Naive thymus-derived CD8-positive, alpha-beta T cell (primary cell): ENCODE measurements around the gene STAP1. TPM values are rescaled to one million over a fixed set of nuclear protein-coding genes. Genes with fewer than 3 reads are reported as not detected.
A peak's percentile ranks its signal among the peaks of the same experiment; 100 is the strongest.
"Not testable (repeated sequence)": the region's sequence is repeated elsewhere in the genome, so short reads cannot be mapped to it uniquely, and the experiment has no call there.

Experiments used
- ATAC-seq, 2 donors: fragments of 150-1000 bp; cut with Tn5 transposase in 1 of 2; sonication (Bioruptor Pico), chemical (Tn5 transposase) in 1 of 2; 1 replicate in 1 of 2; 2 replicates in 1 of 2; pipeline ENCODE4 v1.10.0; 2021; ENCODE audit warnings: mild to moderate bottlenecking in 2 of 2, moderate library complexity in 2 of 2
- POLR2A ChIA-PET: fragments of 350-600 bp; sonication (Branson Sonifier 250); formaldehyde crosslinking; loops from one replicate; lab custom pipeline; 2021; ENCODE audit warnings: antibody characterized with exemption; lab: Charles Lee
- DNase-seq, 10 donors: peaks; one replicate each; pipeline versions ENCODE4 v3.0.0 to v3.0.0-alpha.2; 2020 to 2022
- H3K27ac Mint-ChIP-seq, 10 donors: one replicate each; pipeline ENCODE4 v1.8.0; 2020 to 2022; ENCODE audit warnings: mild to moderate bottlenecking in 10 of 10, mixed read lengths in 10 of 10, moderate library complexity in 4 of 10, inconsistent platforms in 1 of 10
- H3K27me3 Mint-ChIP-seq, 5 donors: one replicate each; pipeline ENCODE4 v1.8.0; 2021 to 2022; ENCODE audit warnings: mixed read lengths in 5 of 5
- H3K36me3 Mint-ChIP-seq, 3 donors: one replicate each; pipeline ENCODE4 v1.8.0; 2020 to 2022; ENCODE audit warnings: mixed read lengths in 3 of 3, mild to moderate bottlenecking in 2 of 3, inconsistent platforms in 1 of 3
- H3K4me1 Mint-ChIP-seq, 4 donors: one replicate each; pipeline ENCODE4 v1.8.0; 2021 to 2022; ENCODE audit warnings: mixed read lengths in 4 of 4
- H3K4me3 Mint-ChIP-seq, 10 donors: one replicate each; pipeline ENCODE4 v1.8.0; 2020 to 2022; ENCODE audit warnings: mild to moderate bottlenecking in 10 of 10, mixed read lengths in 10 of 10, moderate library complexity in 6 of 10, inconsistent platforms in 1 of 10
- H3K9me3 Mint-ChIP-seq, 9 donors: one replicate each; pipeline ENCODE4 v1.8.0; 2020 to 2022; ENCODE audit warnings: mixed read lengths in 9 of 9, mild to moderate bottlenecking in 3 of 9, inconsistent platforms in 1 of 9, moderate library complexity in 1 of 9
- polyA plus RNA-seq, 3 donors: library from polyadenylated mRNA; unstranded; fragments of 300-500 nt; fragmentation: Illumina TruSeq; gene quantifications; one replicate each; pipeline ENCODE4 v1.2.3, GENCODE V29; 2021
- total RNA-seq, 8 experiments: library from RNA in 2 of 8; stranded (reverse) in 2 of 8; gene quantifications; one replicate each; pipeline ENCODE4 v1.2.3 and lab custom pipeline; 2021 to 2026

The STAP1 gene
- total and polyA plus RNA-seq, 5 experiments from 2014 or later = 0.59 to 4.0 (median 1.1) TPM

DNA sequence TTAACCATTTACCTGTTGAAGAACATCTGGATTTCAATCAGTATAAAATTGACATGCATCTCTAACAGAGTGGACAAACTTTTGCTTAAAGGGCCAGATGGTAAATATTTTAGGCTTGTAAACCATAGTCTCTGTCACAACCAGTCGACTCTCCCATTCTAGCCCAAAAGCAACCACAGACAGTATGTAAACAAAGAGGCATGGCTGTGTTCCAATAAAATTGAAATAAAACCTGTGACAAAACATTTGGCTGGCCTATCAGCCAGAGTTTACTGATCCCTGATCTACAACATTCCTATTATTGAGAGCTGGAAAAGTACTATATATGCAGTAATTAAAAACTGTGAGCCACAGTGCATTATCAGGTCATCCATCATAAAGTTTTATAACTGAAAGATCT is 16.5 kb upstream of the STAP1 start:
- Mint-ChIP-seq H3K27me3 (no peaks in the 10 kb centered on the region), H3K4me3 (no peak overlapping the region), H3K9me3 (no peaks in the 10 kb centered on the region), H3K36me3 (peaks cover 4 to 57% (median 7%) of the 10 kb centered on the region in 3 donors), H3K27ac (peak overlapping the region in 7 of 10 donors; percentile 0 to 100 (median 57)), H3K4me1 (peaks cover 21 to 54% (median 37%) of the 10 kb centered on the region in 4 donors)
- no peak for ATAC-seq
- POLR2A ChIA-PET = no interaction called here
- DNase-seq = no peak

DNA sequence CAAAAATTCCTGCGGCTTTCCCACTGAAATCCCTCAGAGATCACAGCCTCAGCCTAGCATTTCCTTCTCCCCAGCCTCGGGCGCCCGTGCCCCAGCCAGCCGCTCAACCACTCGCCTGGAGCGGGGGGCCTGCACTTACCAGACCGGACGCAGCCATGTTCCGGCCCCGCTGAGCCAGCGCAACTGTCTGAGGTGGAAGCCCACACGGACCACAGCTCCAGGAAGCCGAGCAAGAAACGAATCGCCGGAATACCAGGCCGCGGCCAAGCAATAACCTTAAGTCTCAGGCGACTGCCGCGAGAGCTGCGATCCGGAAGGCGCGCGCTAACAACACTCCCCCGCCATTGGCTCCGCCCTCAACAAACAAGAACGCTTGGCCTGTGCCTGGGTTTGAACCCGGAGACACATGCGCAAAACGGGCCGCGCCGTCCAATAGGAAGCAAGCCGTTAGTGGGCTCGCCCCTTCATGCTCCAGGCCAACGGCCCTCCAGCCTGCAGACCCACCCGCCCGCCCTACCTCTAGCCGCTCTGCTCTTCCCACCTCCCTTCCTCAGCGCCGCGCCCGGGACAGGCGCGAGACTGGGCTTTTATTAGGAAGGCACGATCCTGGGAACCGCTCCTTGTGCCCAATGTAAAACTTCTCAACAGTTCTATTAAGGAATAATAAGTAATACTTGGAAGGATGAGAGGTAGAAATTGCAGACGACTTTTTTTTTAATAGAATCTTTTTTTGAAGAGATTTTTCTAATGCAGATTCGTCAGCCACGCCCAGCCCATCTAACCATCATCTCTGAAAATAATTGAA is 13.1 kb upstream of the STAP1 start, which contains the start of gene CENPC:
TSS of gene CENPC (minus strand) at position 305 of the 805 bp plus-strand sequence. CDS start at position 157, 148 bp downstream.
- POLR2A ChIA-PET = interaction anchor here (1.2 to 2.4 kb wide), 3 partner anchors 28 to 155 kb away, joined by 5 to 13 read pairs (median 10); partner anchors contain the start of gene UBA6
- peak within 1 kb of the TSS; percentile 97 to 100 (median 100) for H3K27ac Mint-ChIP-seq
- DNase-seq = peak; percentile 77 to 96 (median 90)
- H3K36me3 Mint-ChIP-seq = peaks cover 0 to 25% (median 4%) of the 10 kb centered on the region in 3 donors
- no peaks in the 10 kb centered on the region for H3K9me3 Mint-ChIP-seq
- no peaks in the 10 kb centered on the region for H3K27me3 Mint-ChIP-seq
- ATAC-seq = peak; percentile 85 to 93
- peak within 1 kb of the TSS; percentile 94 to 100 (median 98) for H3K4me3 Mint-ChIP-seq
- peaks cover 19 to 44% (median 37%) of the 10 kb centered on the region in 4 donors for H3K4me1 Mint-ChIP-seq

DNA sequence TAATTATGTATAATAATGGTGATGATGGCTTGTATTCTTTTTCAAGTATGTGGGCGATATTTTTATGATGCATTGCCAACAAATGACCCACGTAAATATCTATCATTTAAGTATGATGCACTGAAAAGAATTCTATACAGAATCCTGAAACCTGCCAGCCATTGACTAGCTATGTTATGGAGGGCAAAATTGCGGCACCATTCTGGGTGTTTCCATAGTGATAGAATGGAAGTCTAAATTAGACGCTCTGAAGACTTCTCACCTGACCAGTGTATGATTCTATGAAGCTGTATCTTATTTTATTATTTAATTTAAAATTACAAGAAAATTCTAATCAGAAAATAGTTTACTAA is 12.5 kb upstream of the STAP1 start:
- Mint-ChIP-seq H3K27me3 (no peaks in the 10 kb centered on the region), H3K36me3 (peaks cover 0 to 22% (median 4%) of the 10 kb centered on the region in 3 donors), H3K4me3 (peak overlapping the region; percentile 94 to 100 (median 98)), H3K27ac (peak overlapping the region in 8 of 10 donors; percentile 97 to 100 (median 100)), H3K4me1 (peaks cover 19 to 50% (median 37%) of the 10 kb centered on the region in 4 donors), H3K9me3 (no peaks in the 10 kb centered on the region)
- DNase-seq (no peak), ATAC-seq (no peak)
- POLR2A ChIA-PET = interaction anchor here (0.7 to 2.4 kb wide), 3 partner anchors 28 to 155 kb away, joined by 3 to 13 read pairs (median 5); partner anchors contain the start of gene UBA6

- peak overlapping the region in 3 of 10 donors; percentile 47 to 66 (median 57) for H3K27ac Mint-ChIP-seq
- peaks cover 15 to 48% (median 29%) of the 10 kb centered on the region in 4 donors for H3K4me1 Mint-ChIP-seq
- H3K9me3 Mint-ChIP-seq = no peaks in the 10 kb centered on the region
- ATAC-seq = no peak
- POLR2A ChIA-PET = no interaction called here
- no peak for DNase-seq
- peak overlapping the region in 4 of 10 donors; percentile 17 to 94 (median 28) for H3K4me3 Mint-ChIP-seq
- no peaks in the 10 kb centered on the region for H3K27me3 Mint-ChIP-seq
- H3K36me3 Mint-ChIP-seq = peaks cover 0 to 16% (median 4%) of the 10 kb centered on the region in 3 donors
These were observed 11.6 kb upstream of the STAP1 start for GRCh38 chr4:67546971-67547370.

GRCh38 chr4:67549123-67549522 is 9.4 kb upstream of the STAP1 start:
- Mint-ChIP-seq H3K36me3 (peaks cover 0 to 4% (median 0%) of the 10 kb centered on the region in 3 donors), H3K27ac (no peak overlapping the region), H3K27me3 (no peaks in the 10 kb centered on the region), H3K4me3 (peak overlapping the region in 1 of 10 donors; percentile 15), H3K9me3 (no peaks in the 10 kb centered on the region), H3K4me1 (peaks cover 5 to 30% (median 9%) of the 10 kb centered on the region in 4 donors)
- no peak for ATAC-seq
- DNase-seq = peak in 3 of 10 donors; percentile 30 to 52 (median 46)
- POLR2A ChIA-PET = no interaction called here

DNA sequence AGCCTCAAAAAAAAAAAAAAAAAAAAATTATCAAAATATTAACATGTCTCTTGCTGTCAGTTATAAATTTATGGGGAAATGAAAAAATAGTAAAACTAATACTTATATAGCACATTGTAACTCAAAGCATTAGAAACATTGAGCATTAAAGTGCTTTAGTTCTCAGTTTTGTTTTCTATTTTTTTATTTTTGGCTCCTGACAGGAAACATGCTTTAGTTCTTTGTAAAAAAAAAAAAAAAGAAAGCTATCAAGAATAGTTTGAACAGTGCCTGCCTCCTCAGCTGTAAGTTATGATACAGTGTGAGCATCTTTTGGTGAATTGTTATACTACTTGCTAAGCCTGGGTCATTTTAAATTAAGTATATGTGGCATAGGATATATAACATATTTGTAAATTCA is 8.1 kb upstream of the STAP1 start:
- DNase-seq (no peak), ATAC-seq (no peak)
- Mint-ChIP-seq H3K9me3 (no peaks in the 10 kb centered on the region), H3K4me3 (peak overlapping the region in 1 of 10 donors; percentile 45), H3K4me1 (peaks cover 0 to 30% (median under 1%) of the 10 kb centered on the region in 4 donors), H3K36me3 (no peaks in the 10 kb centered on the region), H3K27me3 (no peaks in the 10 kb centered on the region), H3K27ac (peak overlapping the region in 2 of 10 donors; percentile 27 to 74)
- POLR2A ChIA-PET = interaction anchor here (0.7 kb wide), 1 partner anchor 36 kb away, joined by 3 read pairs; no protein-coding TSS in a partner anchor

DNA sequence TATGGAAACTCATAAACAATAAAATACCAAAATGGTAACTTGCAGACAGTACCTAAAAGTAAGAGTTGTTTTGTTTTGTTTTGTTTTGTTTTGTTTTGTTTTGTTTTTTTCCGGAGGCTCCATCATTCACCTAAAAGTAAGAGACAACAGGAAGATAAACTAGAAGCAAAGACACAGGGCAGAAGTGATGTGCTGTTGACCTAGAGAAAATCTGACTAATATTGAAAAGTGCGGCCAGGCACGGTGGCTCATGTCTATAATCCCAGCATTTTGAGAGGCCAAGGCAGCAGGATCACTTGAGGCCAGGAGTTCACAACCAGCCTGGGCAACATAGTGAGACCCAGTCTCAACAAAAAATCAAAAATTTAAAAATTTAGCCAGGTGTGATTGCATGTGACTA is 7.7 kb upstream of the STAP1 start:
- POLR2A ChIA-PET = interaction anchor here (0.7 kb wide), 1 partner anchor 36 kb away, joined by 3 read pairs; no protein-coding TSS in a partner anchor
- ATAC-seq = no peak
- peak overlapping the region in 2 of 10 donors; percentile 27 to 74 for H3K27ac Mint-ChIP-seq

DNA sequence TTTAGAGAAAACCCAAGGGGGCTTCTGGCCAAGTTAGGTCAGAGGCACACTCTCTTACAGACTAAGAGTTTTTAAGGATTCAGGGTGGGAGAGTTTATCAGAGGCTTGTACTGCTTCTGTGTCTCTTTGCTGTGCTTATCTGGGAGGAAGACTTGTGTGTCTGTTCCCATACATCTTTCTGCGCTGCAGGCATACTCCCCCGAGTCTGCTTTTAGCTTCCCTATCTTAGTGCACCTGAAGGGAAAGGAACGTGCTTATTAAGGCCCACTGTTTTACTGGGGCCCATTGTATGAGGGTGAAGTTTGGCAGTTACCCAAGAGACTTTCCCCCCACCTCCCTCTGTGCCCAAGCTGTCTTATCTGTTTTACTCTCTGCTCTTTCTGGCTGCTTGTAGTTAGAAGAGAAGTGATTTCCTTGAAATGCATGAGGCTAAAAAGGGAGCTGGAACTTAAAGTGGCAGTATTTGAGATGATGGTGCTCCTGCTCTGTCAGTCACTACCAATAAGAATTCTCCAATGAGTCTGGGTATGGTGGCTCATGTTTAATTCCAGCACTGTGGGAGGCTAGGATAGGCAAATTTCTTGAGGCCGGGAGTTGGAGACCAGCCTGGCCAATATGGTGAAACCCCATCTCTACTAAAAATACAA is 6.3 kb upstream of the STAP1 start:
- DNase-seq, ATAC-seq, H3K36me3 Mint-ChIP-seq, H3K27ac Mint-ChIP-seq, H3K27me3 Mint-ChIP-seq, H3K9me3 Mint-ChIP-seq, H3K4me3 Mint-ChIP-seq: not testable (repeated sequence)
- POLR2A ChIA-PET = interaction anchor here (0.8 kb wide), 1 partner anchor 9 kb away, joined by 4 read pairs; no protein-coding TSS in a partner anchor
- peaks cover 0 to 37% (median 1%) of the 10 kb centered on the region in 4 donors for H3K4me1 Mint-ChIP-seq

More for the DNA sequence above, 7.7 kb upstream of the STAP1 start:
- DNase-seq = no peak
- Mint-ChIP-seq H3K27me3 (no peaks in the 10 kb centered on the region), H3K4me3 (peak overlapping the region in 1 of 10 donors; percentile 45), H3K9me3 (no peaks in the 10 kb centered on the region), H3K4me1 (peaks cover 0 to 31% (median under 1%) of the 10 kb centered on the region in 4 donors), H3K36me3 (no peaks in the 10 kb centered on the region)

DNA sequence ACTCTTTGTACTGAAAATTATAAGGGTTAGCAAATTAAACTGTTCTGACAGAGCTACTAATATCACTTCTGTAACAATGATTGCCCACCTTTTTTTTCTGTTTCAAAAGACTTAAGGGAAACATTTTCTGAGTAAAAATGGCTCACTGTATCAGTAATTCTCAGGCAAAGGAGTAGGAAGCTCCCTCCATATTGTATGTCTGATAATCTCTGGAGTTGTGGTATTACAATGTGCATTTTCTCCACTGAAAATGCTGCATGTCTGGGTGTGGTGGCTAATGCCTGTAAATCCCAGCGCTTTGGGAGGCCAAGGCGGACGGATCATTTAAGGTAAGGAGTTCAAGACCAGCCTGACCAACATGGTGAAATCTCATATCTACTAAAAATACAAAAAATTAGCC is 4.4 kb upstream of the STAP1 start:
- H3K4me1 Mint-ChIP-seq = peaks cover 5 to 54% (median 15%) of the 10 kb centered on the region in 4 donors
- H3K4me3 Mint-ChIP-seq = no peak overlapping the region
- no peaks in the 10 kb centered on the region for H3K9me3 Mint-ChIP-seq
- POLR2A ChIA-PET = no interaction called here
- DNase-seq (no peak), ATAC-seq (no peak)
- no peaks in the 10 kb centered on the region for H3K27me3 Mint-ChIP-seq
- H3K36me3 Mint-ChIP-seq = no peaks in the 10 kb centered on the region
- no peak overlapping the region for H3K27ac Mint-ChIP-seq

DNA sequence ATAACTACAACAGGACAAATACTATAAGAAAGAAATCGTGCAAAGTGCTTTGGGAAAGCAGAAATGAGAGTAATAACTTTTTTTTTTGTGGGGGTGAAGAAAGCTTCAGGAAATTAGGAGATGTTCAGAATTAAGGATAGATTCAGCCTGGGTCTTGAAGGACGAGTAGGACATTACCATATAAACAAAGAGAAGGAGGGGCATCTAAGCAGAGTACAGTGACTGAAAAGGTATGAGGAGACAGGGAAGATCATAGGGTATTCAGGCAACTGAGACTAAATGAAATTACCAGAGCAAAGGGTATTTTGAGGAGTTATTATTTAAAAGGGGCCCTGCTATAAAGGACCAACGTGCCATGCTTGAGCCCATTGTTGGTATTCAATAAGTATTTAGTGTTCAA is 3.1 kb upstream of the STAP1 start:
- no peaks in the 10 kb centered on the region for H3K9me3 Mint-ChIP-seq
- H3K27me3 Mint-ChIP-seq = no peaks in the 10 kb centered on the region
- ATAC-seq (no peak), DNase-seq (no peak)
- peaks cover 5 to 53% (median 15%) of the 10 kb centered on the region in 4 donors for H3K4me1 Mint-ChIP-seq
- no peak overlapping the region for H3K4me3 Mint-ChIP-seq
- no peaks in the 10 kb centered on the region for H3K36me3 Mint-ChIP-seq
- no peak overlapping the region for H3K27ac Mint-ChIP-seq
- POLR2A ChIA-PET = no interaction called here

DNA sequence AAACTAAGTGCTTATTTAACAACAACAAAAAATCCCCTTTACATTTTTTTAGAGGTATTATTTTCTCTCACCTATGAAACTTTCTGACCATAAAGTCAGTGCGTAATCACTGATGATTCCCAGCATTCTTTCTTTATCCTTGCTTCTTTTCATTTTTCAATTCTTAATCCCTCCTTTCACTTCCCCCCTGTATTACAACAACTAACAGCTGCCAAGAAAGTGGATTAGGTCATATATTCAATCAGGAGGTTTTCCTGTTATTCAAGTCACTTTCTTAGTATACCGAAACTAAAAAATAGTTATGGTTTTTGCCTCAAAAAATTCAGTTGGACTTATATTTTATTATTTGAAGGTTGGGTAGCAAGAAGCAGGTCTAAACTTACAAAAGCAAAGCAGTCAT is 2.1 kb upstream of the STAP1 start:
- POLR2A ChIA-PET = no interaction called here
- no peak overlapping the region for H3K4me3 Mint-ChIP-seq
- no peak for DNase-seq
- no peak for ATAC-seq
- H3K27me3 Mint-ChIP-seq = no peaks in the 10 kb centered on the region
- H3K9me3 Mint-ChIP-seq = no peaks in the 10 kb centered on the region
- H3K27ac Mint-ChIP-seq = peak overlapping the region in 2 of 10 donors; percentile 70 to 77
- no peaks in the 10 kb centered on the region for H3K36me3 Mint-ChIP-seq
- peaks cover 5 to 55% (median 15%) of the 10 kb centered on the region in 4 donors for H3K4me1 Mint-ChIP-seq

DNA sequence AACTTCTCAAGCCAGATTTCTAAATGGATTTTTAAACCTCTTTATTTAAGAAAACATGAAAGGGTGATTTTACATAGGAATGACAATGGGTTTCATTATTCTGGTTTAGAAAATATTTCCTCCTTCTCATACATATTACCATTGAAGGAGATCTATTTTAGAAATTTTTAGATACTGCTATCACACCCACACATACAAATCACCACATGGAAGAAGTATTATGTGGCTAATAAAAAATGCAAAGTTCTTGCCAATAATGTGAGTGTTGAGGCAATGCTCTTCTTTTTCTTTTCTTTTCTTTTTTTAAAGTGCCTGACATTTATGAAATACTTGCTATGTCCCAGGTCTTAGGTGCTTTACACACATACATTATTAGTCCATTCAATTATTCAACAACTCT is 6.8 kb downstream of the STAP1 start:
- no peak for DNase-seq
- H3K4me3 Mint-ChIP-seq = no peak overlapping the region
- no peaks in the 10 kb centered on the region for H3K27me3 Mint-ChIP-seq
- POLR2A ChIA-PET = no interaction called here
- H3K36me3 Mint-ChIP-seq = no peaks in the 10 kb centered on the region
- no peak for ATAC-seq
- H3K27ac Mint-ChIP-seq = no peak overlapping the region
- peaks cover 0 to 37% (median 0%) of the 10 kb centered on the region in 4 donors for H3K4me1 Mint-ChIP-seq
- H3K9me3 Mint-ChIP-seq = no peaks in the 10 kb centered on the region
